Panc1 (cell line): ENCODE data around the gene SAP30BP. TPM values are rescaled to one million over a fixed set of nuclear protein-coding genes. Genes with fewer than 3 reads are reported as not detected.
A peak's percentile ranks its signal among the peaks of the same experiment; 100 is the strongest.

Experiments used
- ATAC-seq: fragments of 200-7000 bp; cut with Tn5 transposase; 2 replicates; pipeline ENCODE4 v1.9.1; 2020; ENCODE audit warnings: mild to moderate bottlenecking, moderate library complexity
- BruUV-seq: library from RNA; stranded (reverse); fragments of 400-500 nt; replicated peaks from 2 replicates; lab custom pipeline; 2021; lab: Mats Ljungman, UMichigan
- CTCF ChIA-PET: fragments of 300-600 bp; sonication (Branson Sonifier 250); formaldehyde crosslinking; loops from one replicate; lab custom pipeline; 2022; ENCODE audit warnings: antibody characterized with exemption; lab: Charles Lee
- POLR2A ChIA-PET: fragments of 300-600 bp; sonication (Branson Sonifier 250); formaldehyde crosslinking; loops from one replicate; lab custom pipeline; 2022; ENCODE audit warnings: antibody characterized with exemption; lab: Charles Lee
- DNase-seq: peaks from one replicate; pipeline ENCODE4 v3.0.0-alpha.2; 2010; ENCODE audit warnings: low read depth, low spot score
- H3K27ac ChIP-seq: 2 replicates; pipeline ENCODE4 v1.5.1; 2011; ENCODE audit warnings: mild to moderate bottlenecking, low read length, inconsistent platforms
- H3K27me3 ChIP-seq: fragments of 200-500 bp; sonication (Bioruptor generic); 2 replicates; pipeline ENCODE4 v1.6.0; 2014; ENCODE audit warnings: low read length, inconsistent platforms; ENCODE audit not compliant: control insufficient read depth, insufficient read depth
- H3K36me3 ChIP-seq: fragments of 200-500 bp; sonication (Bioruptor generic); 2 replicates; pipeline ENCODE4 v1.5.1; 2014; ENCODE audit warnings: inconsistent platforms, mild to moderate bottlenecking, low read length, moderate library complexity; ENCODE audit not compliant: control insufficient read depth, insufficient read depth
- H3K4me1 ChIP-seq: 2 replicates; pipeline ENCODE4 v1.5.1; 2011; ENCODE audit warnings: inconsistent platforms, mild to moderate bottlenecking, low read length, moderate library complexity; ENCODE audit not compliant: control insufficient read depth, insufficient read depth
- H3K4me3 ChIP-seq, 2 experiments: 2 replicates each; pipeline ENCODE4 v1.5.1; 2011 to 2012; ENCODE audit warnings: low read depth in 2 of 2, low read length in 2 of 2, mild to moderate bottlenecking in 2 of 2, inconsistent platforms in 1 of 2, moderate library complexity in 1 of 2
- H3K9me3 ChIP-seq: fragments of 200-500 bp; sonication (Bioruptor generic); 2 replicates; pipeline ENCODE4 v1.5.1; 2014; ENCODE audit warnings: low read depth, mild to moderate bottlenecking, inconsistent platforms, low read length, moderate library complexity; ENCODE audit not compliant: control insufficient read depth, insufficient read depth
- POLR2AphosphoS5 ChIP-seq: IDR thresholded peaks from 2 replicates; pipeline ENCODE4 v1.6.1; 2012; ENCODE audit warnings: mild to moderate bottlenecking, low read depth, low read length, moderate library complexity
- REST ChIP-seq, 2 experiments: IDR thresholded peaks; 2 replicates each; pipeline ENCODE4 v1.6.1; 2011 to 2012; ENCODE audit warnings: low read depth in 2 of 2, control low read depth in 1 of 2, low read length in 1 of 2, mild to moderate bottlenecking in 1 of 2, moderate library complexity in 1 of 2; ENCODE audit not compliant: insufficient read depth in 1 of 2
- SIN3A ChIP-seq: IDR thresholded peaks from 2 replicates; pipeline ENCODE4 v1.6.1; 2012; ENCODE audit warnings: low read depth, mild to moderate bottlenecking, low read length, moderate library complexity, borderline replicate concordance; ENCODE audit not compliant: insufficient read depth
- TCF7L2 ChIP-seq: IDR thresholded peaks from 2 replicates; pipeline ENCODE4 v1.6.1; 2011; ENCODE audit warnings: mild to moderate bottlenecking, low read depth, low read length, inconsistent platforms
- in situ Hi-C: cut with HindIII; loops from 2 replicates; pipeline ENCODE4 v1.10.0; 2016; ENCODE audit warnings: low sequenced_read_pairs, low pct_unique_long_range_greater_than_20kb
- intact Hi-C: fragments of 100-400 bp; cut with micrococcal nuclease; formaldehyde crosslinking; loops from one replicate; pipeline ENCODE4 v1.10.0; 2022; ENCODE audit not compliant: unreplicated experiment
- total RNA-seq: library from RNA; stranded (reverse); gene quantifications from one replicate; pipeline ENCODE4 v1.2.1, GENCODE V29; 2021; ENCODE audit not compliant: unreplicated experiment
- TF ChIP-seq, protein P1 (sequence below): fragments of 450-650 bp; IDR thresholded peaks from 2 replicates; pipeline ENCODE4 v1.5.1; 2017; ENCODE audit warnings: mild to moderate bottlenecking

Gene SAP30BP
- total RNA-seq, 1 experiment from 2014 or later = 138 TPM

GRCh38 chr17:75736173-75736835, 69.2 kb downstream of the SAP30BP start:
- DNase-seq (no peak), ATAC-seq (no peak)
- H3K4me1 ChIP-seq = no peaks in the 10 kb centered on the region
- TF ChIP-seq REST (IDR thresholded peaks at IDR 0.05; ENCODE audit: insufficient read depth in 1 of 2, low read depth in 2 of 2, low read length in 1 of 2) (no peak), POLR2AphosphoS5 (no peak)
- ChIA-PET POLR2A (no interaction called here), CTCF (no interaction called here)
- no peaks in the 10 kb centered on the region for H3K9me3 ChIP-seq
- no peak overlapping the region for H3K27ac ChIP-seq
- no peak overlapping the region for H3K4me3 ChIP-seq
- no peaks in the 10 kb centered on the region for H3K27me3 ChIP-seq
- in situ Hi-C loops = no loop called here
- no peaks in the 10 kb centered on the region for H3K36me3 ChIP-seq
- intact Hi-C loops = no loop called here
- BruUV-seq = no TSS peak

DNA sequence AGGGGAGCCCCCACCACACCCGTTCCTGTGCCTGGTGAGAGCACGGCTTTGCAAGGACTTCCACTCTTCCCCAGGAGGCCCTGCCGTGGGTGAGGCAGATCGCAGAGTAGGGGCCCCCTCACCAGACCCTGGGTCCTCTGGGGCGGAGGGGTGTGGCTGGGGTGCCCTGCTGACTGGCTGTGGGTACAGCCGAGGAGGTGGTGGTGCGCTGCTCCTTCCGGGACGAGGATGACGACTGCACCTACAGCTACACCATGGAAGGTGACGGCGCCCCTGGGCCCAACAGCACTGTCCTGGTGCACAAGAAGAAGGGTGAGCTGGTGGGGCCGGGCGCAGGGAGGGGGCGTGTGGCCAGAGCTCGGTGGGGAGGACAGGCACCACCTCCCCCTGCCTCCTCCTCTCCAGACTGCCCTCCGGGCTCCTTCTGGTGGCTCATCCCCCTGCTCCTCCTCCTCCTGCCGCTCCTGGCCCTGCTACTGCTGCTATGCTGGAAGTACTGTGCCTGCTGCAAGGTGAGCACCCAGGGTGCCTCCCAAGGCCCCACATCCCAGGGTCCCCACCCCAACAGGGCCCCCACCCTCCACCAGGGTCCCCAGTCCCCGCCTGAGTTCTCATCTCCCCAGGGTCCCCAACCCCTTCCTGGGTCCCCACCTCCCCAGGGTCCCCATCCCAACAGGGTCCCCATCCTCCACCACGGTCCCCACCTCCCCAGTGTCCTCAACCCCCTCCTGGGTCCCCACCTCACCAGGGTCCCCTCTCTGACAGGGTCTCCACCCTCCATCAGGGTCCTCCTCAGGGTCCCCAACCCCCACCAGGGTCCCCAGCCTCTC, 70.2 kb downstream of the SAP30BP start:
- Histone ChIP-seq H3K9me3 (no peaks in the 10 kb centered on the region), H3K4me3 (no peak overlapping the region), H3K27me3 (no peaks in the 10 kb centered on the region), H3K36me3 (no peaks in the 10 kb centered on the region), H3K27ac (no peak overlapping the region), H3K4me1 (no peaks in the 10 kb centered on the region)
- ATAC-seq = peak; percentile 20; the same call in 1 of the 2 replicates
- intact Hi-C loops = no loop called here
- POLR2A ChIA-PET = no interaction called here
- CTCF ChIA-PET = interaction anchor here (0.6 to 2.8 kb wide), 5 partner anchors 11 to 344 kb away, joined by 3 to 15 read pairs (median 8); no protein-coding TSS in a partner anchor
- no peak for DNase-seq
- no TSS peak for BruUV-seq
- in situ Hi-C loops = no loop called here
- TF ChIP-seq SIN3A = no peak
- TF ChIP-seq TCF7L2 = no peak
- TF ChIP-seq POLR2AphosphoS5 = no peak
- no peak for TF ChIP-seq REST (IDR thresholded peaks at IDR 0.05; ENCODE audit: insufficient read depth in 1 of 2, low read depth in 2 of 2, low read length in 1 of 2)
- TF ChIP-seq, protein P1, sequence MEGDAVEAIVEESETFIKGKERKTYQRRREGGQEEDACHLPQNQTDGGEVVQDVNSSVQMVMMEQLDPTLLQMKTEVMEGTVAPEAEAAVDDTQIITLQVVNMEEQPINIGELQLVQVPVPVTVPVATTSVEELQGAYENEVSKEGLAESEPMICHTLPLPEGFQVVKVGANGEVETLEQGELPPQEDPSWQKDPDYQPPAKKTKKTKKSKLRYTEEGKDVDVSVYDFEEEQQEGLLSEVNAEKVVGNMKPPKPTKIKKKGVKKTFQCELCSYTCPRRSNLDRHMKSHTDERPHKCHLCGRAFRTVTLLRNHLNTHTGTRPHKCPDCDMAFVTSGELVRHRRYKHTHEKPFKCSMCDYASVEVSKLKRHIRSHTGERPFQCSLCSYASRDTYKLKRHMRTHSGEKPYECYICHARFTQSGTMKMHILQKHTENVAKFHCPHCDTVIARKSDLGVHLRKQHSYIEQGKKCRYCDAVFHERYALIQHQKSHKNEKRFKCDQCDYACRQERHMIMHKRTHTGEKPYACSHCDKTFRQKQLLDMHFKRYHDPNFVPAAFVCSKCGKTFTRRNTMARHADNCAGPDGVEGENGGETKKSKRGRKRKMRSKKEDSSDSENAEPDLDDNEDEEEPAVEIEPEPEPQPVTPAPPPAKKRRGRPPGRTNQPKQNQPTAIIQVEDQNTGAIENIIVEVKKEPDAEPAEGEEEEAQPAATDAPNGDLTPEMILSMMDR = no peak
